ENCODE measurements around the gene RND1. TPM values are rescaled to one million over a fixed set of nuclear protein-coding genes. Genes with fewer than 3 reads are reported as not detected.

The RND1 gene
- total RNA-seq = under 0.01 TPM in 2 replicates

GRCh38 chr12:48865281-48866051 is at the start of gene RND1:
Gene RND1 (minus strand): TSS chr12:48865870. CDS start chr12:48865767, 103 bp downstream.

GRCh38 chr12:48851883-48852733 is 13.6 kb downstream of the RND1 start, which contains the start of gene DDX23:
Gene DDX23 (minus strand): TSS chr12:48852163. CDS start chr12:48845782, 6,381 bp downstream.

GRCh38 chr12:48817873-48818830 is 47.5 kb downstream of the RND1 start, which contains the start of gene CACNB3:
Gene CACNB3 (plus strand): TSS chr12:48818496. CDS start chr12:48818930, 434 bp downstream.

Small RNA genes within 50 kb of the gene (small RNA-seq; reads per million reads assigned to genes)
- gene AC073610.1 (not detected), gene RF00019 (not detected), gene RNU6-600P (not detected)

Other genes with a start within 250 kb of the RND1 start
- gene KANSL2, start 183.6 kb downstream of the RND1 start, total RNA-seq = 43.2 and 49.6 TPM in 2 replicates
- gene CCNT1, start 149.2 kb downstream of the RND1 start, total RNA-seq = 27.6 and 36.4 TPM in 2 replicates
- 17.2 and 19.8 TPM in 2 replicates for gene ADCY6, start 76.8 kb downstream of the RND1 start, total RNA-seq
- gene CACNB3, start 47.4 kb downstream of the RND1 start, total RNA-seq = 11.3 and 14.0 TPM in 2 replicates
- gene DDX23, start 13.7 kb downstream of the RND1 start, total RNA-seq = 51.8 and 73.1 TPM in 2 replicates
- gene FKBP11, start 59.6 kb upstream of the RND1 start, total RNA-seq = 23.5 and 36.0 TPM in 2 replicates
- 40.4 and 51.6 TPM in 2 replicates for gene ARF3, start 91.6 kb upstream of the RND1 start, total RNA-seq
- 0.20 TPM in 1 of 2 replicates, not detected in the other for gene WNT10B, start 105.9 kb upstream of the RND1 start, total RNA-seq
- gene WNT1, start 112.5 kb upstream of the RND1 start, total RNA-seq = not detected in 2 replicates
- under 0.01 TPM in 2 replicates for gene DDN, start 133.5 kb upstream of the RND1 start, total RNA-seq
- gene PRKAG1, start 152.9 kb upstream of the RND1 start, total RNA-seq = 68.4 and 69.8 TPM in 2 replicates
- 23.1 and 32.1 TPM in 2 replicates for gene KMT2D, start 194.9 kb upstream of the RND1 start, total RNA-seq
- gene RHEBL1, start 204.1 kb upstream of the RND1 start, total RNA-seq = 0.37 and 0.39 TPM in 2 replicates
- under 0.01 TPM in 1 of 2 replicates, not detected in the other for gene DHH, start 228.9 kb upstream of the RND1 start, total RNA-seq
- 41.8 and 43.7 TPM in 2 replicates for gene LMBR1L, start 245.0 kb upstream of the RND1 start, total RNA-seq